HG03439 (cell line): ENCODE measurements around the gene GPS1.

ENCODE experiments used
- ATAC-seq: cut with Tn5 transposase; IDR thresholded peaks from one replicate; pipeline ENCODE4 v1.9.1; 2021; ENCODE audit warnings: mild to moderate bottlenecking, moderate library complexity; ENCODE audit not compliant: unreplicated experiment

The GPS1 gene

GRCh38 chr17:82056729-82057621, 5.3 kb downstream of the GPS1 start:
- ATAC-seq, result no peak

GRCh38 chr17:82058230-82058854, 6.6 kb downstream of the GPS1 start:
- no peak for ATAC-seq

GRCh38 chr17:82058855-82059249, 7.2 kb downstream of the GPS1 start:
- ATAC-seq, result no peak

- ATAC-seq, result no peak
Observed at GRCh38 chr17:82059272-82060000, 7.7 kb downstream of the GPS1 start.

- ATAC-seq, result no peak
Observed at GRCh38 chr17:82060001-82060380, 8.3 kb downstream of the GPS1 start.

GRCh38 chr17:82060614-82061013, 8.9 kb downstream of the GPS1 start:
- ATAC-seq, result no peak

- no peak for ATAC-seq
Observed at GRCh38 chr17:82061047-82061925, 9.6 kb downstream of the GPS1 start.

- ATAC-seq, result no peak
Observed at GRCh38 chr17:82062076-82062983, 10.6 kb downstream of the GPS1 start.

GRCh38 chr17:82062984-82063368, 11.3 kb downstream of the GPS1 start:
- no peak for ATAC-seq

- no peak for ATAC-seq
Observed at GRCh38 chr17:82063424-82064415, 12.0 kb downstream of the GPS1 start.

GRCh38 chr17:82064433-82065192, 12.9 kb downstream of the GPS1 start:
- ATAC-seq, result no peak

GRCh38 chr17:82065193-82065637, 13.5 kb downstream of the GPS1 start:
- no peak for ATAC-seq

- ATAC-seq, result no peak
Observed at GRCh38 chr17:82065638-82066303, 14.1 kb downstream of the GPS1 start, which contains the start of gene DUS1L. Gene DUS1L, minus strand, starts transcription at chr17:82065804. Its CDS starts 745 bp downstream, at chr17:82065059.

GRCh38 chr17:82070611-82071010, 18.9 kb downstream of the GPS1 start:
- ATAC-seq, result no peak

- ATAC-seq, result no peak
Observed at GRCh38 chr17:82072827-82073226, 21.1 kb downstream of the GPS1 start.

- ATAC-seq, result no peak
Observed at GRCh38 chr17:82073446-82073845, 21.7 kb downstream of the GPS1 start.
